Activated T-helper 2 cell treated with anti-CD3 and anti-CD28 coated beads, Interferon-gamma antibody, Interleukin-2, Interleukin-4, amounts not matched to agents 10 μg/mL and 5 μg/mL and 100 μg/mL, durations not matched to agents 14 hours and 24 hours and 36 hours (primary cell): ENCODE results near the gene CFAP68. TPM values are rescaled to one million over a fixed set of nuclear protein-coding genes. Genes with fewer than 3 reads are reported as not detected.
"Not testable (repeated sequence)": the region's sequence is repeated elsewhere in the genome, so short reads cannot be mapped to it uniquely, and the experiment has no call there.

Experiments used
- DNase-seq: peaks from one replicate; pipeline ENCODE4 v3.0.0; 2021; ENCODE audit warnings: low spot score
- H3K27ac Mint-ChIP-seq: one replicate; pipeline ENCODE4 v1.8.0; 2021; ENCODE audit warnings: mixed read lengths
- H3K27me3 Mint-ChIP-seq: one replicate; pipeline ENCODE4 v1.8.0; 2021; ENCODE audit warnings: low read depth, mixed read lengths
- H3K36me3 Mint-ChIP-seq: one replicate; pipeline ENCODE4 v1.8.0; 2021; ENCODE audit warnings: low read depth, mixed read lengths
- H3K4me1 Mint-ChIP-seq: one replicate; pipeline ENCODE4 v1.8.0; 2021; ENCODE audit warnings: low read depth, mixed read lengths
- H3K4me3 Mint-ChIP-seq: one replicate; pipeline ENCODE4 v1.8.0; 2021; ENCODE audit warnings: low read depth, mild to moderate bottlenecking, moderate library complexity, mixed read lengths
- H3K9me3 Mint-ChIP-seq: one replicate; pipeline ENCODE4 v1.8.0; 2021; ENCODE audit warnings: mixed read lengths
- intact Hi-C: fragments of 100-400 bp; cut with micrococcal nuclease; formaldehyde crosslinking; loops from one replicate; pipeline ENCODE4 v1.15.1; 2023
- total RNA-seq: library from RNA; stranded (reverse); gene quantifications from 2 replicates; pipeline ENCODE4 v1.2.3, GENCODE V29; 2022

Gene CFAP68
- total RNA-seq, 1 donor from 2014 or later, result 22.2 TPM

DNA sequence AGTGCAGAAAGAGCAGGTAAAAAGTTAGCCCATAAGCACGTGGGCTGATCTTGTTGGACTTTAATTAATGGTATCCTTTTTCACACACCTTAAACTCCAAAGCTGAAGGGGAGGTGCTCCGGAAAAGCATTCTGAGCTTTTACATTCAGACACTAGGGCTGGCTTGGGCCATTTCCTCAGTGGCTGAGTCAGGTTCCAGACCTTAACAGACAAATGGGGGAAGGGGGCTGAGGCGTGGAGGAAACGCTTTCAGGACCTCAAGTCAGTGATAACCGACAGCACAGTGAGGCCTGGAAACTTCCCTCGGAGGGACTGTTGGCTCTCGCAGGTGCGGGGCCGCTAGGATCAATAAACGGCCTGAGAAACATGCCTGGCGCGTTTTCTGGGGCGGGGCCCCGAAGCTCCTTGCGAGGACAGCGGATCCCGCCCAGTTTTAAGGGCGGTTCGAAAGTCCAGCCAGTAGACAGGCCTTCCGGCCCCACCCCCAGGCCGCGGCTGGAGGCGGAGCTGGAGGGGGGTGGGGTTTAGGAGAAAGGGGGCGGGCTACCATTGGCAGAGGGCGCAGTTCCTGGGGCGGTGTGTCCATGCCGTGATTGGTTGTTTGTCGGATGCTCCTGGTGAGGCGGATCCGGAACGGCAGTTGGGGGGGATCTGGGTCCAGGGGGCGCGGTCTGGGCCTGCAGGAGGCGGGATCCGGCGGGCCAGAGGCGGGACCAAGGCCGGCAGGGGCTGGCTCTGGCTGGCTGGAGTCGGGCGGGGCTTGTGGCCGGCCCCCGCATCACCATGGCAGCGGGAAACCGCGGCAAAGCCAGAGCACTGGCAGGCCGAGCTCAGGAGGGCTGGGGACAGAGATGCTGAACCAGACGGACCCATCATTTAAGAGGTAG lies 47.4 kb downstream of the CFAP68 start:
- H3K4me3 Mint-ChIP-seq, result peak overlapping the region; percentile 82
- H3K27ac Mint-ChIP-seq, result peak overlapping the region; percentile 88
- H3K9me3 Mint-ChIP-seq, result no peaks in the 10 kb centered on the region
- no peaks in the 10 kb centered on the region for H3K36me3 Mint-ChIP-seq
- H3K27me3 Mint-ChIP-seq, result peaks cover 3% of the 10 kb centered on the region
- peaks cover 19% of the 10 kb centered on the region for H3K4me1 Mint-ChIP-seq
- DNase-seq, result peak; percentile 94
- intact Hi-C loops, result loop anchor here (1.0 to 2.0 kb wide), 4 partner anchors 47 to 324 kb away; partner anchors contain the start of genes ALG9, CFAP68, FDXACB1 and PTS

DNA sequence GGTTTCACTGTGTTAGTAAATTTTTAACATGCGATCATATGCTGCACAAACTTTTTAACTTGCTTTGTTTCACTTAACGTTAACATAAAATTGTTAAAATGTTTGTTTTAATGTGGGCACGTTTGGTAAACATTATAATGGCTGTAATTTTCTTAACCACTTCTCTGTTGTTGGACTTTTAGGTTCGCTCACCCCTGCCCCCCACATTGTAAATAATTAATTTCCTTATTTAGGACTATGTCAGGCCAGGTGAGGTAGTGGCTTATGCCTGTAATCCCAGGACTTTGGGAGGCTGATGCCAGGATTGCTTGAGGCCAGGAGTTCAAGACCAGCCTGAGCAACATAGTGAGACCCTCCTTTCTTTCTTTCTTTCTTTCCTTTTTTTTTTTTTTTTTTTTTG lies 51.1 kb downstream of the CFAP68 start:
- Mint-ChIP-seq H3K4me3 (no peak overlapping the region), H3K4me1 (peaks cover 35% of the 10 kb centered on the region), H3K9me3 (no peaks in the 10 kb centered on the region), H3K36me3 (no peaks in the 10 kb centered on the region), H3K27ac (no peak overlapping the region), H3K27me3 (no peaks in the 10 kb centered on the region)
- intact Hi-C loops, result loop anchor here (5.0 to 10.0 kb wide), 3 partner anchors 142 to 354 kb away; partner anchors contain the start of genes BCO2, NKAPD1 and PIH1D2
- DNase-seq, result no peak

DNA sequence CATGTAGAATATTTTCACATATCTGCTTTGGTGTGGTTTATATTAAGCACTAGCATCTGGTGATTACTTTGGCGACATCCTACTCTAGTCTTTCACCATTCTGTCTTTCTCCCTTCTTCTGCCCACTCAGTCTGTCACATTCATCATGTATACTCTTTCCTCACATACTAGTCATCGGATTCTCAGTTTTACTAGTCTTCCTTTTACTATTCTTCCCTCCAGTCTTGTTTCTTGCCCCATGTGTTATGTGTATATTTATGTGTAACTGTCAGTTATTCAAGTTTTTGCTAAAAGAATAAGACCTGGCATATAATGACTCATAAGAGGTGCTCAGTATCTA lies 53.2 kb downstream of the CFAP68 start:
- Mint-ChIP-seq H3K27me3 (no peaks in the 10 kb centered on the region), H3K36me3 (no peaks in the 10 kb centered on the region), H3K27ac (peak overlapping the region; percentile 58), H3K4me1 (peaks cover 35% of the 10 kb centered on the region), H3K9me3 (no peaks in the 10 kb centered on the region), H3K4me3 (peak overlapping the region; percentile 3)
- intact Hi-C loops, result loop anchor here (1.0 to 10.0 kb wide), 6 partner anchors 12 to 352 kb away; partner anchors contain the start of genes BCO2, DLAT, NKAPD1 and PIH1D2
- no peak for DNase-seq

- intact Hi-C loops, result loop anchor here (5.0 to 10.0 kb wide), 3 partner anchors 139 to 352 kb away; partner anchors contain the start of genes BCO2, NKAPD1 and PIH1D2
- not testable (repeated sequence) for DNase-seq, H3K27ac Mint-ChIP-seq, H3K9me3 Mint-ChIP-seq, H3K36me3 Mint-ChIP-seq, H3K4me3 Mint-ChIP-seq, H3K27me3 Mint-ChIP-seq
- H3K4me1 Mint-ChIP-seq, result peaks cover 39% of the 10 kb centered on the region
Measured at GRCh38 chr11:111933176-111933575, 53.8 kb downstream of the CFAP68 start.

- H3K4me1 Mint-ChIP-seq, result peaks cover 46% of the 10 kb centered on the region
Measured at GRCh38 chr11:111933872-111934271, 54.5 kb downstream of the CFAP68 start.

GRCh38 chr11:111934306-111934705 lies 55.0 kb downstream of the CFAP68 start:
- no peaks in the 10 kb centered on the region for H3K9me3 Mint-ChIP-seq
- H3K36me3 Mint-ChIP-seq, result peaks cover 5% of the 10 kb centered on the region
- intact Hi-C loops, result loop anchor here (5.0 to 10.0 kb wide), 3 partner anchors 138 to 350 kb away; partner anchors contain the start of genes BCO2, NKAPD1 and PIH1D2
- no peak overlapping the region for H3K4me3 Mint-ChIP-seq
- no peaks in the 10 kb centered on the region for H3K27me3 Mint-ChIP-seq
- no peak for DNase-seq
- peak overlapping the region; percentile 33 for H3K27ac Mint-ChIP-seq
- peaks cover 50% of the 10 kb centered on the region for H3K4me1 Mint-ChIP-seq

More at GRCh38 chr11:111933872-111934271, 54.5 kb downstream of the CFAP68 start:
- no peaks in the 10 kb centered on the region for H3K27me3 Mint-ChIP-seq
- no peak overlapping the region for H3K4me3 Mint-ChIP-seq
- no peak for DNase-seq
- H3K27ac Mint-ChIP-seq, result no peak overlapping the region
- H3K9me3 Mint-ChIP-seq, result no peaks in the 10 kb centered on the region
- peaks cover 5% of the 10 kb centered on the region for H3K36me3 Mint-ChIP-seq
- intact Hi-C loops, result loop anchor here (5.0 to 10.0 kb wide), 3 partner anchors 138 to 351 kb away; partner anchors contain the start of genes BCO2, NKAPD1 and PIH1D2

Other genes with a start within 250 kb of the CFAP68 start
- 57.7 and 64.2 TPM in 2 replicates for gene PPP2R1B, start 113.2 kb upstream of the CFAP68 start, total RNA-seq
- 33.4 and 39.5 TPM in 2 replicates for gene ALG9, start 8.0 kb upstream of the CFAP68 start, total RNA-seq
- 7.4 and 8.2 TPM in 2 replicates for gene FDXACB1, start 376 bp upstream of the CFAP68 start, total RNA-seq
- not detected in 2 replicates for gene CRYAB, start 32.2 kb downstream of the CFAP68 start, total RNA-seq
- not detected in 2 replicates for gene HSPB2, start 33.2 kb downstream of the CFAP68 start, total RNA-seq
- not detected in 2 replicates for gene C11orf52, start 39.4 kb downstream of the CFAP68 start, total RNA-seq
- 30.0 and 30.7 TPM in 2 replicates for gene DIXDC1, start 57.8 kb downstream of the CFAP68 start, total RNA-seq
- 47.2 and 47.3 TPM in 2 replicates for gene DLAT, start 145.9 kb downstream of the CFAP68 start, total RNA-seq
- gene PIH1D2, start 194.5 kb downstream of the CFAP68 start, total RNA-seq, result 0.23 and 0.46 TPM in 2 replicates
- gene NKAPD1, start 194.8 kb downstream of the CFAP68 start, total RNA-seq, result 24.6 and 25.0 TPM in 2 replicates
- 72.6 and 77.5 TPM in 2 replicates for gene TIMM8B, start 207.2 kb downstream of the CFAP68 start, total RNA-seq
- 81.7 and 91.0 TPM in 2 replicates for gene SDHD, start 207.3 kb downstream of the CFAP68 start, total RNA-seq